Activated naive CD4-positive, alpha-beta T cell (primary cell): Measurements from ENCODE around the gene ZNF566.

Experiments used
- DNase-seq, 4 experiments: peaks; one replicate each; lab custom pipeline; 2025; lab: John Stamatoyannopoulos, UW

Gene ZNF566

DNA sequence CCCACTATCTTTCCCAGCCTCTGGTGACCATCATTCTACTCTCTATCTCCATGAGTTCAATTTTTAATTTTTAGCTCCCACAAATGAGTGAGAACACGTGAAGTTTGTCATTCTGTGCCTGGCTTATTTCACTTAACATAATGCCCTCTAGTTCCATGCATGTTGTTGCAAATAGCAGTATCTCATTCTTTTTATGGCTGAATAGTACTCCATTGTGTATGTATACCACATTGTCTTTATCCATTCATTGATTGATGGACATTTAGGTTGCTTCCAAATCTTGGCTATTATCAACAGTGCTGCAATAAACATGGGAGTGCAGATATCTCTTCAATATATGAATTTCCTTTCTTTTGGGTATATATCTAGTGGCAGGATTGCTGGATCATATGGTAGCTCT lies 48.0 kb downstream of the ZNF566 start:
- no peak for DNase-seq

DNA sequence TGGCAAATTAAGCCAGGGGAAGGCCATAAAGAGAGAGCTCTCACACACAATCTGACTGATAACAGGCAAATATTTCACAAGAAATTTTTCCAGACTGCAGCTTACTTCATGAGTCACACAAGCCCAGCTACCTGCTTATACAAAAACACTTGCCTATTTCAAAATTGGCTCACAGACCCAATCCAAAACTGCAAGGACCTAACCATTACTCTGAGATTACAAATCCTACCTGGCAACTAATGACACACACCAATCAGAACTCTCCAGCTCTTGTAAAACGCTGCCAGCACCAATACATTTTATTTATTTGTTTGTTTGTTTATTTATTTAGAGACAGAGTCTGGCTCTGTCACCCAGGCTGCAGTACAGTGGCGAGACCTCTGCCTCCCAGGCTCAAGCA lies 52.8 kb downstream of the ZNF566 start:
- no peak for DNase-seq

DNA sequence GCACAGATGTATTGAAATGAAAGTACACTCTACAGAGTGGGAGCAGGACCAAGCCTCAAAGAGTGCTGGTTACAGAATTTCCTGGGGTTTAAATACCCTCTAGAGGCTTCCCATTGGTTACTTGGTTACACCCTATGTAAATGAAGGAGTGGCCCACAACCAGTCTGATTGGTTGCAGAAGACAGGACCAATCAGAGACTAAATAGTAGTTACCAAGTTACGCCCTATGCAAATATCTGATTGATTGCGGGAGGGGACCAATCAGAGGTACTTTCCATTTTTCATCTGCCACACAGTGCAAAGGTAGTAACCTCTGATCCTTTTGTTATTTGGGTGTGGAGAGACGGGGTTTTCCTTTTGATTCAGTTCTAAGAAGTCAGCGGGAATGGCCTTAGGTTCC lies 65.4 kb downstream of the ZNF566 start:
- DNase-seq, result no peak

DNA sequence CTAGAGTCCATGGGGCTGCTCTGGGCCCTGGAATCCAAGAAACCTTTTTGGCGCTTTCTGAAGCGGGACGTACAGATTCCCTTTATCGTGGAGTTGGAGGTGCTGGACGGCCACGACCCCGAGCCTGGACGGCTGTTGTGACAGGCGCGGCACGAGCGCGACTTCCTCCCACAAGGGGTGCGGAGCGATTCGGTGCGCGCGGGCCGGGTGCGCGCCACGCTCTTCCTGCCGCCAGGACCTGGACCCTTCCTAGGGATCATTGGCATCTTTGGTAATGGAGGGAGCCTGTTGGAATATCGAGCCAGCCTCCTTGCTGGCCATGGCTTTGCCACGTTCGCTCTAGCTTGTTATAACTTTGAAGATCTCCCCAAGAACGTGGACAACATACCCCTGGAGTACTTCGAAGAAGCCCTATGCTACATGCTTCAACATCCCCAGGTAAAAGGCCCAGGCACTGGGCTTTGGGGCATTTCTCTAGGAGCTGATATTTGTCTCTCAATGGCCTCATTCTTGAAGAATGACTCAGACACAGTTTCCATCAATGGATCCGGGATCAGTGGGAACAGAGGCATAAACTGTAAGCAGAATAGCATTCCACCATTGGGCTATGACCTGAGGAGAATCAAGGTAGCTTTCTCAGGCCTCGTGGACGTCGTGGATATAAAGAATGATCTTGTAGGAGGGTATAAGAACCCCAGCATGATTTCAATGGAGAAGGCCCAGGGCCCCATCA lies 67.4 kb downstream of the ZNF566 start:
- no peak for DNase-seq

DNA sequence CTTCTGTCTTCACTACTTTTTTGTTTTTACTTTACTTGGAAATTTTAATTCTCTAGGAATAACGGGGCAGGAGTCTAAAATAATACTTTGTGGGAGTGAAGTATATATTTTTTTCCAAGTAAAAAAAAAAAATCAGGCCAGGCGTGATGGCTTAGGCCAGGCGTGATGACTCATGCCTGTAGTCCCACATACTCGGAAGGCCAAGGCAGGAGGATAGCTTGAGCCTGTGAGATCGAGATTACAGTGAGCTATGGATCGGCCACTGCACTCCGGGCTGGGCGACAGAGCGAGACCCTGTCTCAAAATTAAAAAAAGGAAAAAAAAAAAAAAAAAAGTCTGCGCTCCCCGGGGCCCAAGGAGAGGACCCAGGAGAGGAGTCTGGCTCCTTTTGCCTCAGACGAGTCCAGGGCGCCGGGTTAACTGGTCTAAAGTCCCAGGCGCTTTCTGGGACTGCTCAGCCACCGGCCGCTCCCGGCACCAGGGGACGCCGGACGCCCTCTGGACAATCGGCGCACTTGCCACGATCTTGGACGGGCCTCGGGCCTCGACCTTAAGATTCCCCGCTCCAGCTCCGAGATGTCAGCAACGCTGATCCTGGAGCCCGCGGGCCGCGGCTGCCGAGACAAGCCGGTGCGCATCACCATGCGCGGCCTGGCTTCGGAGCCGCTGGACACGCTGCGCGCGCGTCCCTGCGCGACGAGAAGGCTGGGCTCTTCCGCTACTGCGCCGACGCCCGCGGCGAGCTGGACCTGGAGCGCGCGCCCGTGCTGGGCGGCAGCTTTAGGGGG lies 68.2 kb downstream of the ZNF566 start:
- no peak for DNase-seq

DNA sequence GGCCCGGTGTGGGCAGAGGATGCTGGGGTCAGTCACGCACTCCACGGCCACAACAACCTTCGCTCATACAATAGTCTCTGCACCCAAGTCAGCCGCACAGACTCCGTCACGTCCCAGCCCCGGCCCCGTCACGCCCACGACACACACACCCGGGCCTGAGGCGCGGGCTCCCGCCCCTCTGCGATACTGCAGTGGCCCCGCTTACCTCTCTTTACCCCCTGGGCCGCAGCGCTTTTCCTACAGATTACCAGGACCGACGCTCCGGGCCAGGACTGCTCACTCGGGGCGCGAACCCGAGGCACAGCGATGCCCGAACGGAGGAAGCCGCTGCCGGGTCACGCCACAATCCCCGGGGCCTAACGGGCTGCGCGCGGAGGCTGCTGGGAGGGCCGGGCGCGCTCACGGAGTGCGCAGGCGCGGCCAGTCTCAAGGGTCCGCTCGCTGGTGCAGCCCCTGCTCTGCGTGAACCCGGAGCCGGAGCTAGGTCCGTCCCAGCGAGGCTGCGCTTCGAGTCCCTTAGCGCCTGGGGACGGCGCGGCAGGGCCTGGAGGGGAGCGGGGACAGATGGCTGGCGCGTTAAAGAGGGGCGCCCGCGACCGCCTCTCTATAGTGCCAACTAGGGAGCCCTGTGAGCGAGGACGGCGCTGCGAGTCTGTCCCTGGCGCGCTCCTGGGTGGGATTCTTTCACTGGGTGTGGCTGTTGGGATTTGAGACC lies 70.9 kb downstream of the ZNF566 start, which contains the start of gene ZFP82:
Gene ZFP82 (minus strand): TSS at position 358 of the 715 bp plus-strand sequence. CDS start 8,855 bp downstream, outside the sequence.
- peak; percentile 37 to 66 (median 41) for DNase-seq

DNA sequence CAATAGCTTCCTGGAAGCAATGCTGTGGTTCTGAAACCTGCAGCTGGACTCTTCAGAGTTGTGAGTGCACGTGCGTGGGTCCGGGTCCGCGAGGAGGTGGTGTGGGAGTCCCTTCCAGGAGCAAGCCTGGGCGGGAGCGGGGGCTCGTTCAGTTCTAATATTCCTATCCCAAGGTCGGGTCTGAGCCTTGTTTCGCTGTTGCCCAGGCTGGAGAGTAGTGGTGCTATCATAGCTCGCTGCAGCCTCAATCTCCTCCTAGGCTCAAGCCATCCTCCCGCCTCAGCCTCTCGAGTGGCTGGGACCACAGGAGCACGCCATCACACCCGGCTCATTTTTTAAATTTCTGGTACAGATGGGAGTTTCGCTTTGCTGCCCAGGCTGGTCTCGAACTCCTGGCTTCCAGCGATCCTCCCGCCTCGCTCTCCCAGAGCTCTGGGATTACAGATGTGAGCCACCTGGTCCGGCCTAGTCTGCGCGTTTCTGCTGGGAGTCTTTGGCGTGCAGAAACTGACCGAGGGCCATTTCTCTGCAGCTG lies 71.5 kb downstream of the ZNF566 start:
- DNase-seq, result no peak

DNA sequence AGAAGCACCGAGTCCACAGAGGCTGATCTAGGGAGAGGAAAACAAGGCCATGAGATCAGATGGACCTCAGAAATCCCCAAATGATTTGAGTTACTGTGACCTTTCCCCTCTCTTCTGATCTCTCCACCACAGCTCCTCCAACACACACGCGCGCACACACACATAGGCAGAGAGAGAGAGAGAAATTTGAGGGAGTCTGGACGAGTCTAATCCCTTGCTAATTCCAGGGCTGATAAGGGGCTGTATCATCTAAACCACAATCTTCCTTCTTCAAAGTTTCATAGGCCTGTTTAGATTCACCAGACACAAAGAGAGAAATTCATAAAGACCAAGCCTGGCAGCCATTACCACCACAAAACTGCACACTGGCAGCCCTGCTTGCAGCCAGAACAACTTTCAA lies 79.5 kb downstream of the ZNF566 start:
- DNase-seq, result no peak

DNA sequence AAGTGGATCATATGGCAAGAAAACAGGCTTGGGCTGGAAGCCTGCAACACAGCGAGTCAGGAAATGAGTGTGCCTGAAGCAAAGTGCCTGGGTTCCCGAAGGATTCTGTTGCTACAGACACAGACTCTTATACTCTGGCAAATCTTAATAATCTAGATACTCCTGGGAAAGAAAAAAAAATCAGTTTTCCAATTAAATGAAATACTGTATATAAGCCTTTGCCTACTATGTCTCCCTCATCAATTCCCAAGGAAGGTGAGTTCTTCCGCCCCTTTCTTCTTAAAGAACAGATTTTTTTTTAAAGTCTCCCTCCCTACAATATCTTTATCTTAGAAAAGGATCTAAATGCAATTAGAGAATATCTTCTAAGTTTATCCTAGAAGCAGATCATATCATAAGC lies 81.3 kb downstream of the ZNF566 start:
- DNase-seq, result no peak

DNA sequence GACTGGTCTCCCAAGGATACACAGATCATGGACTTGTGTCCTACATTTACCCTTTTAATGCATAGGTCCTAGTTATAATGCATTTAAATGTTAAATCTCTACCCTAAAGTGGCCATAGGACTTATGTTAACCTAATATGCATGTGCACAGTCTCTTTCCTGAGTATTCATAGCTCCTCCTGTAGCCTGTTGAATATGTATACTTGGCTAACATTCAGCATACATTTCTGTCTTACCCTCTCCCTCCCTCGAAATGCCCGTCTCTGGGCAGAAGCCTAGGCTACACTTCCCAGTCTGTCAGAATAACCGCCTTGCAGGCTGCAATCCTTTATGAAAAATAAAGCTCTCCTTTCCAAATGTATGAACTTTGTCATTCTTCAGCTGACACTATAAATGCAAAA lies 84.9 kb downstream of the ZNF566 start:
- no peak for DNase-seq

DNA sequence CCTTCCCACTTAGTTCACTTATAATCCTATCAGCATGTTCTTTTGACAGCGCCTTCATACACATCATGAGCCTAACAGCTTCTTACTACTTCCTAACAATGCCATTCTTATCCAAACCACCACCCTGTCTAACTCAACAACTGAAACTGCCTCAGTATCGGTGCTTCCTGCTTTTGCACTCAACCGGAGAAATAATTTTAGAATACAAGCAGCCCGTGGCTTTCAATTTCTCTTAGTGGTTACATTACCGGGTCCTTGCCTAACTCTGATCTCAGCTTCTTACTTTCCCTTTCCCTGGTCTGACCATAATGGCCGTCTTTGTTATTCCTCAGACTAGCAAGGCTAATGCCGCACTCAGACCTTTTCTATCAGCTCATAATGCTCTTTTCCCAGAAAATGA lies 87.9 kb downstream of the ZNF566 start:
- no peak for DNase-seq

DNA sequence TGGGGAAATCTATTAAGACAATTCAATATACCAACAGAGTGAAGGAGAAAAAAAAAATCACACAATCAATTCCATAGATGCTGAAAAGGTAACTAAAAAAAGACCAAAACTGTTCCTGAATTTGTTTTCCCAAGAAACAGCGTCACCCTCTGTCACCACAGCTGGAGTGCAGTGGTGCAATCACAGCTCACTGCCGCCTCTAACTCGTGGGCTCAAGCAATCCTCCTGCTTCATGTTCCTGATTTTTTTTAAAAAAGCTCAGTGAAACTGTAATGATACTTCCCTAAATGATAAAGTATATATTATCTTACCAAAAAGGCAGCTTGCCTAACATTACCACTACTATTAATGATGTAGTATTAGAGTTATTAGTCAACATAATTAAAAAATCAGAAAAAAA lies 90.8 kb downstream of the ZNF566 start:
- DNase-seq, result no peak
